K562 (cell line): ENCODE data around the gene CACNA2D2. TPM values are rescaled to one million over a fixed set of nuclear protein-coding genes. Genes with fewer than 3 reads are reported as not detected.
A peak's percentile ranks its signal among the peaks of the same experiment; 100 is the strongest.

Source experiments
- ASH1L ChIP-seq: fragments of 450-650 bp; IDR thresholded peaks from 2 replicates; pipeline ENCODE4 v1.6.1; 2018; ENCODE audit warnings: borderline replicate concordance, mild to moderate bottlenecking, low read depth; ENCODE audit not compliant: partially characterized antibody
- BCLAF1 ChIP-seq, 2 experiments: fragments of 450-650 bp in 1 of 2; IDR thresholded peaks; 2 replicates each; pipeline ENCODE4 v1.6.1; 2011 to 2017; ENCODE audit warnings: low read depth in 2 of 2, antibody characterized with exemption in 1 of 2, borderline replicate concordance in 1 of 2, low read length in 1 of 2, mild to moderate bottlenecking in 1 of 2, mixed read lengths in 1 of 2; ENCODE audit not compliant: control insufficient read depth in 1 of 2
- BCOR ChIP-seq: fragments of 450-650 bp; IDR thresholded peaks from 2 replicates; pipeline ENCODE4 v1.6.1; 2016
- CEBPB ChIP-seq: fragments of 450-650 bp; IDR thresholded peaks from 2 replicates; pipeline ENCODE4 v1.6.1; 2016; ENCODE audit warnings: missing genetic modification characterization, missing compliant biosample characterization
- CREB3 ChIP-seq: fragments of 450-650 bp; conservative IDR thresholded peaks from 2 replicates; pipeline ENCODE4 v1.6.1; 2016; ENCODE audit warnings: missing genetic modification characterization, low read depth, mild to moderate bottlenecking, missing compliant biosample characterization, moderate library complexity
- CTBP1 ChIP-seq: fragments of 450-650 bp; IDR thresholded peaks from 2 replicates; pipeline ENCODE4 v1.6.1; 2016; ENCODE audit warnings: borderline replicate concordance
- FOXK2 ChIP-seq, 2 experiments: fragments of 450-650 bp; IDR thresholded peaks in 1 of 2; conservative IDR thresholded peaks in 1 of 2; 2 replicates each; pipeline ENCODE4 v1.6.1; 2016; ENCODE audit warnings: low read depth in 2 of 2, mild to moderate bottlenecking in 1 of 2
- JUN ChIP-seq, 2 experiments: sonication (generic) in 1 of 2; formaldehyde crosslinking in 1 of 2; IDR thresholded peaks; 2 replicates each; pipeline versions ENCODE4 v1.6.1 to v1.8.0; 2012 to 2022; ENCODE audit warnings: borderline replicate concordance in 2 of 2, mild to moderate bottlenecking in 2 of 2, improper control_type of control experiment in 1 of 2, low read depth in 1 of 2, low read length in 1 of 2, missing genetic modification reagents in 1 of 2
- JUND ChIP-seq, 2 experiments: IDR thresholded peaks; 2 replicates in 1 of 2; 3 replicates in 1 of 2; pipeline ENCODE4 v1.6.1; 2011; ENCODE audit warnings: borderline replicate concordance in 2 of 2, low read depth in 2 of 2, low read length in 2 of 2, improper control_type of control experiment in 1 of 2, missing biosample characterization in 1 of 2, missing genetic modification characterization in 1 of 2, missing genetic modification reagents in 1 of 2
- MAFG ChIP-seq: fragments of 450-650 bp; conservative IDR thresholded peaks from 2 replicates; pipeline ENCODE4 v1.6.1; 2016; ENCODE audit warnings: missing genetic modification characterization, missing compliant biosample characterization
- MAZ ChIP-seq, 2 experiments: fragments of 450-650 bp in 1 of 2; sonication (generic) in 1 of 2; formaldehyde crosslinking; IDR thresholded peaks in 1 of 2; conservative IDR thresholded peaks in 1 of 2; 2 replicates each; pipeline versions ENCODE4 v1.4.0 to v1.5.0; 2020; ENCODE audit warnings: mild to moderate bottlenecking in 1 of 2, missing genetic modification reagents in 1 of 2
- MCM3 ChIP-seq: fragments of 450-650 bp; IDR thresholded peaks from 2 replicates; pipeline ENCODE4 v1.6.1; 2016
- MTF1 ChIP-seq: fragments of 250-450 bp; sonication (Bioruptor Pico); IDR thresholded peaks from 2 replicates; pipeline ENCODE4 v1.9.0; 2021; ENCODE audit warnings: moderate library complexity, mild to moderate bottlenecking, inconsistent platforms, borderline replicate concordance
- NCOA6 ChIP-seq: fragments of 450-650 bp; IDR thresholded peaks from 2 replicates; pipeline ENCODE4 v1.6.1; 2017; ENCODE audit warnings: mild to moderate bottlenecking
- NONO ChIP-seq, 2 experiments: fragments of 200-400 bp in 1 of 2; fragments of 450-650 bp in 1 of 2; formaldehyde crosslinking in 1 of 2; IDR thresholded peaks; 2 replicates each; pipeline ENCODE4 v1.6.1; 2017; ENCODE audit warnings: low read depth in 2 of 2, mild to moderate bottlenecking in 2 of 2, moderate library complexity in 2 of 2, low read length in 1 of 2
- PCBP1 ChIP-seq: fragments of 200-400 bp; formaldehyde crosslinking; IDR thresholded peaks from 2 replicates; pipeline ENCODE4 v1.6.1; 2018; ENCODE audit warnings: mild to moderate bottlenecking, low read depth, low read length; ENCODE audit not compliant: poor library complexity, severe bottlenecking
- RB1 ChIP-seq: fragments of 450-650 bp; IDR thresholded peaks from 2 replicates; pipeline ENCODE4 v1.6.1; 2017; ENCODE audit warnings: low read depth, mild to moderate bottlenecking
- XRCC3 ChIP-seq: fragments of 450-650 bp; IDR thresholded peaks from 2 replicates; pipeline ENCODE4 v1.6.1; 2017; ENCODE audit warnings: mild to moderate bottlenecking, moderate library complexity
- ZEB2 ChIP-seq: fragments of 450-650 bp; IDR thresholded peaks from 2 replicates; pipeline ENCODE4 v1.6.1; 2016
- ZNF57 ChIP-seq: fragments of 450-650 bp; formaldehyde crosslinking; IDR thresholded peaks from 2 replicates; pipeline ENCODE4 v1.4.0; 2020; ENCODE audit warnings: mild to moderate bottlenecking, moderate library complexity
- polyA plus RNA-seq, 8 experiments: library from polyadenylated mRNA; depleted of rRNA in 4 of 8; stranded (reverse) in 5 of 8; unstranded in 3 of 8; fragments of >200 nt; fragmentation: Nextera tagmentation in 2 of 8; fragmentation: Illumina TruSeq in 1 of 8; extraction: Ambion mirVana in 2 of 8; extraction: Trizol in 1 of 8; gene quantifications; 2 replicates each; pipeline versions ENCODE4 v1.2.1 to v1.2.3, GENCODE V29; 2011 to 2014; ENCODE audit warnings: inconsistent platforms in 1 of 8, missing spikeins in 1 of 8
- total RNA-seq, 7 experiments: library from RNA; depleted of rRNA in 6 of 7; stranded (reverse); fragments of >200 nt in 6 of 7; fragmentation: Illumina TruSeq in 2 of 7; extraction: Trizol in 2 of 7; gene quantifications; 2 replicates each; pipeline versions ENCODE4 v1.2.1 to v1.2.3, GENCODE V29; 2011 to 2021; ENCODE audit warnings: low replicate concordance in 1 of 7

Gene CACNA2D2
- total and polyA plus RNA-seq, 9 of the 15 experiments (the other 6 are each of a cell fraction or from before 2014, with no cell fraction given) = 0.11 to 0.58 (median 0.36) TPM; not detected in 2

- TF ChIP-seq BCLAF1 (IDR thresholded peaks at IDR 0.05; ENCODE audit: borderline replicate concordance in 1 of 2, control insufficient read depth in 1 of 2, low read depth in 2 of 2, low read length in 1 of 2) = peak in 1 of 2 experiments; percentile 96; a peak in 2 of 4 replicates
- no peak for TF ChIP-seq ZEB2
- peak; percentile 57; the same call in 1 of the 2 replicates for TF ChIP-seq NCOA6
- peak in 1 of 2 experiments; percentile 99; a peak in 2 of 4 replicates for TF ChIP-seq FOXK2 (conservative IDR thresholded peaks at IDR 0.05 in 1 of 2, IDR thresholded peaks at IDR 0.05 in 1 of 2; ENCODE audit: low read depth in 2 of 2)
- no peak for TF ChIP-seq XRCC3
- no peak for TF ChIP-seq MAFG (tag)
- TF ChIP-seq MCM3 = no peak
- TF ChIP-seq CREB3 (tag) = no peak
- TF ChIP-seq BCOR = no peak
- TF ChIP-seq MTF1 (CRISPR knock-in tag) = no peak
- TF ChIP-seq ASH1L = peak; percentile 85
- TF ChIP-seq RB1 = peak; percentile 48; the same call in 1 of the 2 replicates
- peak in 1 of 2 experiments; percentile 99; a peak in 2 of 4 replicates for TF ChIP-seq NONO (IDR thresholded peaks at IDR 0.05; ENCODE audit: low read depth in 2 of 2, low read length in 1 of 2)
- peak; percentile 83; the same call in 1 of the 2 replicates for TF ChIP-seq CTBP1
- no peak for TF ChIP-seq ZNF57
- no peak for TF ChIP-seq PCBP1
- TF ChIP-seq CEBPB (tag) = no peak
- TF ChIP-seq JUN (IDR thresholded peaks at IDR 0.05; ENCODE audit: borderline replicate concordance, low read depth, low read length) = no peak
- TF ChIP-seq JUN (CRISPR knock-in tag; IDR thresholded peaks at IDR 0.05; ENCODE audit: borderline replicate concordance) = no peak
- TF ChIP-seq JUND (IDR thresholded peaks at IDR 0.05; ENCODE audit: borderline replicate concordance, low read depth, low read length) = peak; percentile 93
- no peak for TF ChIP-seq JUND (tag; IDR thresholded peaks at IDR 0.05; ENCODE audit: borderline replicate concordance, low read depth, low read length)
- TF ChIP-seq MAZ (CRISPR knock-in tag; conservative IDR thresholded peaks at IDR 0.05 in 1 of 2, IDR thresholded peaks at IDR 0.05 in 1 of 2) = peak; percentile 27 to 80; a peak in 3 of 4 replicates
These were observed 181.9 kb downstream of the CACNA2D2 start (continued) for GRCh38 chr3:50321336-50322114.
